HepG2 (cell line): ENCODE measurements around the gene DIS3L2. TPM values are rescaled to one million over a fixed set of nuclear protein-coding genes. Genes with fewer than 3 reads are reported as not detected.

Experiments
- ATAC-seq: fragments of 200-7000 bp; cut with Tn5 transposase; 3 replicates; pipeline ENCODE4 v1.9.1; 2020; ENCODE audit warnings: mild to moderate bottlenecking, moderate library complexity
- BruUV-seq: library from RNA; stranded (reverse); fragments of 400-500 nt; replicated peaks from 2 replicates; lab custom pipeline; 2021; lab: Mats Ljungman, UMichigan
- CTCF ChIA-PET: fragments of 300-600 bp; formaldehyde crosslinking; extraction: SDS; loops from one replicate; lab custom pipeline; 2021; ENCODE audit warnings: low total read pairs, inconsistent platforms, low intra/inter-chr PET ratio; lab: Yijun Ruan, JAX
- POLR2A ChIA-PET: fragments of 350-600 bp; sonication (Branson Sonifier 250); formaldehyde crosslinking; loops from one replicate; lab custom pipeline; 2020; ENCODE audit warnings: antibody characterized with exemption, inconsistent platforms; lab: Yijun Ruan, JAX
- DNase-seq: peaks from one replicate; pipeline ENCODE4 v3.0.0-alpha.2; 2015; ENCODE audit warnings: low spot score
- FAIRE-seq: peaks from 3 replicates; lab custom pipeline; 2011; peaks lifted over from hg19 to GRCh38; lab: Jason Lieb, UNC
- H2AFZ ChIP-seq: one replicate; pipeline ENCODE4 v1.6.1; 2011; ENCODE audit warnings: low read length, inconsistent platforms
- H3K27ac ChIP-seq: fragments of 300-600 bp; 3 replicates; pipeline ENCODE4 v1.8.0; 2011; ENCODE audit warnings: mixed run types, mild to moderate bottlenecking, mixed read lengths, low read length, inconsistent platforms; ENCODE audit not compliant: insufficient read depth; ENCODE audit errors: extremely low read length
- H3K27me3 ChIP-seq, 2 experiments: fragments of 200-600 bp in 1 of 2; 2 replicates in 1 of 2; 3 replicates in 1 of 2; pipeline versions ENCODE4 v1.6.0 to v1.8.0; 2011; ENCODE audit warnings: low read length in 2 of 2, mild to moderate bottlenecking in 2 of 2, moderate library complexity in 2 of 2, inconsistent platforms in 1 of 2; ENCODE audit not compliant: insufficient read depth in 2 of 2, control insufficient read depth in 1 of 2
- H3K36me3 ChIP-seq, 2 experiments: fragments of 200-600 bp in 1 of 2; replicated peaks in 1 of 2; 2 replicates in 1 of 2; 3 replicates in 1 of 2; pipeline versions ENCODE4 v1.5.1 to v1.8.0; 2011; ENCODE audit warnings: low read length in 2 of 2, inconsistent platforms in 1 of 2; ENCODE audit not compliant: insufficient read depth in 2 of 2, control insufficient read depth in 1 of 2
- H3K4me1 ChIP-seq: 2 replicates; pipeline ENCODE4 v1.5.1; 2012; ENCODE audit warnings: low read length, inconsistent platforms; ENCODE audit not compliant: insufficient read depth
- H3K4me2 ChIP-seq: 2 replicates; pipeline ENCODE4 v1.6.0; 2011; ENCODE audit warnings: low read depth, low read length, inconsistent platforms
- H3K4me3 ChIP-seq, 3 experiments: fragments of 200-600 bp in 1 of 3; sonication (generic), shearing (Covaris generic) in 1 of 3; replicated peaks in 1 of 3; 2 replicates each; pipeline ENCODE4 v1.5.1; 2011 to 2016; ENCODE audit warnings: low read length in 3 of 3, inconsistent platforms in 2 of 3, low read depth in 2 of 3, mild to moderate bottlenecking in 2 of 3, control low read depth in 1 of 3, mixed read lengths in 1 of 3; ENCODE audit not compliant: insufficient read depth in 1 of 3
- H3K79me2 ChIP-seq: one replicate; pipeline ENCODE4 v1.6.1; 2011; ENCODE audit warnings: low read length, inconsistent platforms; ENCODE audit not compliant: insufficient read depth
- H3K9ac ChIP-seq: 2 replicates; pipeline ENCODE4 v1.6.0; 2011; ENCODE audit warnings: mild to moderate bottlenecking, low read depth, low read length, inconsistent platforms; ENCODE audit not compliant: insufficient read depth
- H3K9me3 ChIP-seq: 2 replicates; pipeline ENCODE4 v1.5.1; 2012; ENCODE audit warnings: mild to moderate bottlenecking, low read length
- H4K20me1 ChIP-seq: 2 replicates; pipeline ENCODE4 v1.6.0; 2011; ENCODE audit warnings: inconsistent platforms, mild to moderate bottlenecking, low read length, moderate library complexity; ENCODE audit not compliant: insufficient read depth
- FOXA1 ChIP-seq, 2 experiments: fragments of 450-650 bp in 1 of 2; sonication (generic) in 1 of 2; formaldehyde crosslinking in 1 of 2; IDR thresholded peaks; 2 replicates each; pipeline versions ENCODE4 v1.4.0 to v1.6.1; 2016 to 2020; ENCODE audit warnings: missing genetic modification reagents in 1 of 2
- GLI4 ChIP-seq: sonication (generic); formaldehyde crosslinking; IDR thresholded peaks from 2 replicates; pipeline ENCODE4 v1.5.1; 2020; ENCODE audit warnings: missing genetic modification reagents, mild to moderate bottlenecking, moderate library complexity, borderline replicate concordance
- HDAC2 ChIP-seq: sonication (generic); formaldehyde crosslinking; IDR thresholded peaks from 2 replicates; pipeline ENCODE4 v1.4.0; 2020; ENCODE audit warnings: missing genetic modification reagents
- MEF2D ChIP-seq: sonication (generic); formaldehyde crosslinking; IDR thresholded peaks from 2 replicates; pipeline ENCODE4 v1.5.1; 2020; ENCODE audit warnings: mild to moderate bottlenecking, missing genetic modification reagents
- RARG ChIP-seq: sonication (generic); formaldehyde crosslinking; IDR thresholded peaks from 2 replicates; pipeline ENCODE4 v1.4.0; 2020; ENCODE audit warnings: low read depth, mild to moderate bottlenecking, missing genetic modification reagents
- SALL1 ChIP-seq: sonication (generic); formaldehyde crosslinking; IDR thresholded peaks from 2 replicates; pipeline ENCODE4 v1.8.0; 2022; ENCODE audit warnings: mild to moderate bottlenecking, missing genetic modification reagents
- TBP ChIP-seq: sonication (generic); formaldehyde crosslinking; IDR thresholded peaks from 2 replicates; pipeline ENCODE4 v1.5.0; 2020; ENCODE audit warnings: missing genetic modification reagents
- ZBTB42 ChIP-seq: sonication (generic); formaldehyde crosslinking; IDR thresholded peaks from 2 replicates; pipeline ENCODE4 v1.5.0; 2020; ENCODE audit warnings: mild to moderate bottlenecking, missing genetic modification reagents
- ZFAT ChIP-seq: sonication (generic); formaldehyde crosslinking; conservative IDR thresholded peaks from 2 replicates; pipeline ENCODE4 v1.8.1; 2023; ENCODE audit warnings: missing genetic modification reagents, inconsistent platforms
- ZNF510 ChIP-seq: sonication (generic); formaldehyde crosslinking; IDR thresholded peaks from 2 replicates; pipeline ENCODE4 v1.4.0; 2020; ENCODE audit warnings: low read depth, mild to moderate bottlenecking, missing genetic modification reagents
- WGBS: methylation state at CpG from one replicate; pipeline ENCODE4 v1.1.6; 2017; ENCODE audit warnings: low lambda C conversion rate; 5-methylcytosine and 5-hydroxymethylcytosine counted together
- in situ Hi-C: cut with HindIII; loops from 2 replicates; pipeline ENCODE4 v1.10.0; 2017; ENCODE audit warnings: low pct_unique_long_range_greater_than_20kb; ENCODE audit not compliant: extremely low pct_ligation_motif_present
- intact Hi-C: fragments of 100-400 bp; cut with micrococcal nuclease; formaldehyde crosslinking; loops from one replicate; pipeline ENCODE4 v1.10.0; 2022; ENCODE audit not compliant: unreplicated experiment
- polyA plus RNA-seq, 8 experiments: library from polyadenylated mRNA; depleted of rRNA in 3 of 8; stranded (reverse) in 7 of 8; unstranded in 1 of 8; fragments of >200 nt; fragmentation: Illumina TruSeq in 4 of 8; extraction: Trizol in 4 of 8; gene quantifications; 2 replicates each; pipeline versions ENCODE4 v1.2.1 to v1.2.3, GENCODE V29; 2011 to 2016; ENCODE audit warnings: low read depth in 4 of 8, missing spikeins in 1 of 8, mixed read lengths in 1 of 8; ENCODE audit not compliant: insufficient read depth in 1 of 8
- total RNA-seq, 5 experiments: library from RNA; depleted of rRNA; stranded (reverse); fragments of >200 nt; fragmentation: Illumina TruSeq; extraction: Trizol; gene quantifications; 2 replicates each; pipeline ENCODE4 v1.2.3, GENCODE V29; 2016; ENCODE audit warnings: low read depth in 1 of 5
- TF ChIP-seq, protein P1 (sequence below): IDR thresholded peaks from 2 replicates; pipeline ENCODE4 v1.6.1; 2016; ENCODE audit warnings: missing compliant biosample characterization, missing genetic modification reagents, borderline replicate concordance
- TF ChIP-seq, protein P2 (sequence below): fragments of 450-650 bp; IDR thresholded peaks from 2 replicates; pipeline ENCODE4 v1.6.1; 2017; ENCODE audit warnings: mild to moderate bottlenecking
- TF ChIP-seq, protein P3 (sequence below): sonication (generic); formaldehyde crosslinking; IDR thresholded peaks from 2 replicates; pipeline ENCODE4 v1.5.1; 2020; ENCODE audit warnings: missing genetic modification reagents, mild to moderate bottlenecking, borderline replicate concordance
- TF ChIP-seq, protein P4 (sequence below): sonication (generic); formaldehyde crosslinking; IDR thresholded peaks from 2 replicates; pipeline ENCODE4; 2020; ENCODE audit warnings: missing genetic modification reagents, mild to moderate bottlenecking, borderline replicate concordance

The DIS3L2 gene
- total and polyA plus RNA-seq, 2 of the 13 experiments (the other 11 are each of a cell fraction or from before 2014, with no cell fraction given), result 7.0 to 23.9 TPM

DNA sequence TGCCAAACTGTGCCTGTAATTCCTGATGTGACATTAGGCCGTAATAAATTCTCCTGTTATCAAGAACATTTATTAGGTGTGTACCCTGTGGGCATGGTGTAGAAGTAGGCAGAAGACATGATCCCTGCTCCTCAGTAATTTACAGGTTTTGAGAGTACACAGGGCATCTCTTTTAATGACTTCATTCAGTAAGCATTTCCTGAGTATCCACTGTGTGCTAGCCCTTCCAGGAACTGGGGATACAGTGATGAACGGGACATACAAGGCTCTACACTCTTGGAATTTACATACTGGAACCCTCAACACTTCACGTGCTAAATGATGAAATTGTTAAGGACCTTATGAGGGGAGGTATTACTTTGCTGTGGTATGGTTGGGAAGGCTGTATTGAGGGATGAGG is 30.2 kb downstream of the DIS3L2 start:
- no peaks in the 10 kb centered on the region for H3K27me3 ChIP-seq
- H4K20me1 ChIP-seq, result peaks cover 3% of the 10 kb centered on the region; the same call in 1 of the 2 replicates
- no peaks in the 10 kb centered on the region for H3K9me3 ChIP-seq
- intact Hi-C loops (no loop called here), in situ Hi-C loops (no loop called here)
- WGBS, result 100% methylated on average over 3 of the region's 3 CpGs
- ChIA-PET POLR2A (no interaction called here), CTCF (no interaction called here)
- no peak overlapping the region for H3K4me3 ChIP-seq
- no peak overlapping the region for H3K27ac ChIP-seq
- no TSS peak for BruUV-seq
- no peak for DNase-seq
- H3K79me2 ChIP-seq, result peaks cover 38% of the 10 kb centered on the region
- H3K4me1 ChIP-seq, result peaks cover 22% of the 10 kb centered on the region
- no peak for ATAC-seq
- no peaks in the 10 kb centered on the region for H3K36me3 ChIP-seq
- no peak overlapping the region for H2AFZ ChIP-seq
- H3K9ac ChIP-seq, result no peak overlapping the region
- H3K4me2 ChIP-seq, result no peak overlapping the region
- FAIRE-seq, result no peak
- no peak for TF ChIP-seq GLI4 (CRISPR knock-in tag)
- no peak for TF ChIP-seq ZFAT (CRISPR knock-in tag)
- no peak for TF ChIP-seq ZNF510 (CRISPR knock-in tag)
- TF ChIP-seq, protein P1, sequence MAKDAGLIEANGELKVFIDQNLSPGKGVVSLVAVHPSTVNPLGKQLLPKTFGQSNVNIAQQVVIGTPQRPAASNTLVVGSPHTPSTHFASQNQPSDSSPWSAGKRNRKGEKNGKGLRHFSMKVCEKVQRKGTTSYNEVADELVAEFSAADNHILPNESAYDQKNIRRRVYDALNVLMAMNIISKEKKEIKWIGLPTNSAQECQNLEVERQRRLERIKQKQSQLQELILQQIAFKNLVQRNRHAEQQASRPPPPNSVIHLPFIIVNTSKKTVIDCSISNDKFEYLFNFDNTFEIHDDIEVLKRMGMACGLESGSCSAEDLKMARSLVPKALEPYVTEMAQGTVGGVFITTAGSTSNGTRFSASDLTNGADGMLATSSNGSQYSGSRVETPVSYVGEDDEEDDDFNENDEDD (CRISPR knock-in tag), result no peak
- no peak for TF ChIP-seq TBP (CRISPR knock-in tag)
- TF ChIP-seq FOXA1 (IDR thresholded peaks at IDR 0.05), result no peak
- no peak for TF ChIP-seq FOXA1 (CRISPR knock-in tag; IDR thresholded peaks at IDR 0.05)
- TF ChIP-seq MEF2D (CRISPR knock-in tag), result no peak
- no peak for TF ChIP-seq SALL1 (CRISPR knock-in tag)
- TF ChIP-seq, protein P2, sequence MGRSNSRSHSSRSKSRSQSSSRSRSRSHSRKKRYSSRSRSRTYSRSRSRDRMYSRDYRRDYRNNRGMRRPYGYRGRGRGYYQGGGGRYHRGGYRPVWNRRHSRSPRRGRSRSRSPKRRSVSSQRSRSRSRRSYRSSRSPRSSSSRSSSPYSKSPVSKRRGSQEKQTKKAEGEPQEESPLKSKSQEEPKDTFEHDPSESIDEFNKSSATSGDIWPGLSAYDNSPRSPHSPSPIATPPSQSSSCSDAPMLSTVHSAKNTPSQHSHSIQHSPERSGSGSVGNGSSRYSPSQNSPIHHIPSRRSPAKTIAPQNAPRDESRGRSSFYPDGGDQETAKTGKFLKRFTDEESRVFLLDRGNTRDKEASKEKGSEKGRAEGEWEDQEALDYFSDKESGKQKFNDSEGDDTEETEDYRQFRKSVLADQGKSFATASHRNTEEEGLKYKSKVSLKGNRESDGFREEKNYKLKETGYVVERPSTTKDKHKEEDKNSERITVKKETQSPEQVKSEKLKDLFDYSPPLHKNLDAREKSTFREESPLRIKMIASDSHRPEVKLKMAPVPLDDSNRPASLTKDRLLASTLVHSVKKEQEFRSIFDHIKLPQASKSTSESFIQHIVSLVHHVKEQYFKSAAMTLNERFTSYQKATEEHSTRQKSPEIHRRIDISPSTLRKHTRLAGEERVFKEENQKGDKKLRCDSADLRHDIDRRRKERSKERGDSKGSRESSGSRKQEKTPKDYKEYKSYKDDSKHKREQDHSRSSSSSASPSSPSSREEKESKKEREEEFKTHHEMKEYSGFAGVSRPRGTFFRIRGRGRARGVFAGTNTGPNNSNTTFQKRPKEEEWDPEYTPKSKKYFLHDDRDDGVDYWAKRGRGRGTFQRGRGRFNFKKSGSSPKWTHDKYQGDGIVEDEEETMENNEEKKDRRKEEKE, result no peak
- no peak for TF ChIP-seq ZBTB42 (CRISPR knock-in tag)
- TF ChIP-seq RARG (CRISPR knock-in tag), result no peak
- no peak for TF ChIP-seq HDAC2 (CRISPR knock-in tag)
- TF ChIP-seq, protein P3, sequence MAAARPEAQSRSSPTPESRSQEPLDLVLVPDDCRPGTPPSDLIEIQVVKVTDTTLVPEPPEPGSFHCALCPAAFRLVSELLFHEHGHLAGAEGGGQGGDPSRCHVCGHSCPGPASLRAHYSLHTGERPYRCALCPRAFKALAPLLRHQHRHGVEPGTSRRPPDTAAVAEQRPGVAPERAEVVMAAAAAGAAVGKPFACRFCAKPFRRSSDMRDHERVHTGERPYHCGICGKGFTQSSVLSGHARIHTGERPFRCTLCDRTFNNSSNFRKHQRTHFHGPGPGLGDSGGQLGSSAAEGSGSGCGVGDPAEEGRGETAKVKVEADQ (CRISPR knock-in tag), result no peak
- TF ChIP-seq, protein P4, sequence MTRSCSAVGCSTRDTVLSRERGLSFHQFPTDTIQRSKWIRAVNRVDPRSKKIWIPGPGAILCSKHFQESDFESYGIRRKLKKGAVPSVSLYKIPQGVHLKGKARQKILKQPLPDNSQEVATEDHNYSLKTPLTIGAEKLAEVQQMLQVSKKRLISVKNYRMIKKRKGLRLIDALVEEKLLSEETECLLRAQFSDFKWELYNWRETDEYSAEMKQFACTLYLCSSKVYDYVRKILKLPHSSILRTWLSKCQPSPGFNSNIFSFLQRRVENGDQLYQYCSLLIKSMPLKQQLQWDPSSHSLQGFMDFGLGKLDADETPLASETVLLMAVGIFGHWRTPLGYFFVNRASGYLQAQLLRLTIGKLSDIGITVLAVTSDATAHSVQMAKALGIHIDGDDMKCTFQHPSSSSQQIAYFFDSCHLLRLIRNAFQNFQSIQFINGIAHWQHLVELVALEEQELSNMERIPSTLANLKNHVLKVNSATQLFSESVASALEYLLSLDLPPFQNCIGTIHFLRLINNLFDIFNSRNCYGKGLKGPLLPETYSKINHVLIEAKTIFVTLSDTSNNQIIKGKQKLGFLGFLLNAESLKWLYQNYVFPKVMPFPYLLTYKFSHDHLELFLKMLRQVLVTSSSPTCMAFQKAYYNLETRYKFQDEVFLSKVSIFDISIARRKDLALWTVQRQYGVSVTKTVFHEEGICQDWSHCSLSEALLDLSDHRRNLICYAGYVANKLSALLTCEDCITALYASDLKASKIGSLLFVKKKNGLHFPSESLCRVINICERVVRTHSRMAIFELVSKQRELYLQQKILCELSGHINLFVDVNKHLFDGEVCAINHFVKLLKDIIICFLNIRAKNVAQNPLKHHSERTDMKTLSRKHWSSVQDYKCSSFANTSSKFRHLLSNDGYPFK (CRISPR knock-in tag), result no peak
